IMR-90 (cell line): ENCODE measurements around the gene DPP10. TPM values are rescaled to one million over a fixed set of nuclear protein-coding genes. Genes with fewer than 3 reads are reported as not detected.

Experiments used
- ATAC-seq: fragments of 200-7000 bp; cut with Tn5 transposase; 2 replicates; pipeline ENCODE4 v1.9.1; 2020; ENCODE audit warnings: low read depth, mild to moderate bottlenecking, moderate library complexity
- BruUV-seq: library from RNA; stranded (reverse); fragments of 400-500 nt; replicated peaks from 2 replicates; lab custom pipeline; 2021; lab: Mats Ljungman, UMichigan
- CTCF ChIA-PET: fragments of 300-600 bp; formaldehyde crosslinking; extraction: SDS; loops from one replicate; lab custom pipeline; 2021; ENCODE audit warnings: antibody characterized with exemption; lab: Yijun Ruan, JAX
- POLR2A ChIA-PET: fragments of 300-600 bp; sonication (Branson Sonifier 250); formaldehyde crosslinking; loops from one replicate; lab custom pipeline; 2022; ENCODE audit warnings: antibody characterized with exemption; ENCODE audit not compliant: unreplicated experiment; lab: Charles Lee
- DNase-seq: peaks from one replicate; pipeline ENCODE4 v3.0.0; 2013
- H2AFZ ChIP-seq: replicated peaks from 2 replicates; pipeline ENCODE3; 2013; ENCODE audit warnings: low read length, mild to moderate bottlenecking; ENCODE audit not compliant: poor library complexity
- H2AK5ac ChIP-seq: 2 replicates; pipeline ENCODE4 v1.6.1; 2013; ENCODE audit warnings: low read depth, low read length, inconsistent platforms
- H2AK9ac ChIP-seq: replicated peaks from 2 replicates; pipeline ENCODE3; 2013; ENCODE audit warnings: mild to moderate bottlenecking, low read depth, low read length, moderate library complexity; ENCODE audit not compliant: poor library complexity
- H2BK120ac ChIP-seq: 2 replicates; pipeline ENCODE4 v1.6.1; 2013; ENCODE audit warnings: low read depth, low read length, inconsistent platforms
- H2BK15ac ChIP-seq: 3 replicates; pipeline ENCODE4 v1.6.1; 2013; ENCODE audit warnings: low read depth, low read length, inconsistent platforms
- H2BK20ac ChIP-seq: 2 replicates; pipeline ENCODE4 v1.6.1; 2013; ENCODE audit warnings: low read depth, mild to moderate bottlenecking, inconsistent platforms, low read length, moderate library complexity
- H2BK5ac ChIP-seq: 2 replicates; pipeline ENCODE4 v1.6.1; 2013; ENCODE audit warnings: mild to moderate bottlenecking, low read depth, low read length, inconsistent platforms; ENCODE audit not compliant: poor library complexity, severe bottlenecking
- H3K14ac ChIP-seq: replicated peaks from 2 replicates; pipeline ENCODE4 v1.6.1; 2013; ENCODE audit warnings: low read depth, low read length, inconsistent platforms
- H3K18ac ChIP-seq: 2 replicates; pipeline ENCODE4 v1.6.1; 2013; ENCODE audit warnings: low read depth, low read length, control low read depth
- H3K23ac ChIP-seq: 2 replicates; pipeline ENCODE4 v1.6.1; 2013; ENCODE audit warnings: low read depth, low read length, inconsistent platforms
- H3K27ac ChIP-seq: 2 replicates; pipeline ENCODE4 v1.5.1; 2013; ENCODE audit warnings: mild to moderate bottlenecking, control low read depth, low read length; ENCODE audit not compliant: insufficient read depth
- H3K27me3 ChIP-seq: 2 replicates; pipeline ENCODE4 v1.6.1; 2013; ENCODE audit warnings: low read length; ENCODE audit not compliant: control insufficient read depth, insufficient read depth
- H3K36me3 ChIP-seq: 2 replicates; pipeline ENCODE4 v1.6.1; 2013; ENCODE audit warnings: low read length, mixed read lengths; ENCODE audit not compliant: control insufficient read depth, insufficient read depth
- H3K4ac ChIP-seq: 2 replicates; pipeline ENCODE4 v1.6.1; 2013; ENCODE audit warnings: low read depth, low read length, inconsistent platforms
- H3K4me1 ChIP-seq: 2 replicates; pipeline ENCODE4 v1.6.1; 2013; ENCODE audit warnings: low read length, mixed read lengths; ENCODE audit not compliant: control insufficient read depth, insufficient read depth
- H3K4me2 ChIP-seq: 2 replicates; pipeline ENCODE4 v1.6.1; 2013; ENCODE audit warnings: low read depth, mild to moderate bottlenecking, control low read depth, low read length, moderate library complexity
- H3K4me3 ChIP-seq: 2 replicates; pipeline ENCODE4 v1.5.1; 2013; ENCODE audit warnings: low read depth, mild to moderate bottlenecking, control low read depth, low read length, moderate library complexity; ENCODE audit not compliant: insufficient read depth
- H3K56ac ChIP-seq: 2 replicates; pipeline ENCODE4 v1.6.1; 2013; ENCODE audit warnings: low read length, inconsistent platforms; ENCODE audit not compliant: insufficient read depth; ENCODE audit errors: extremely low read depth
- H3K79me1 ChIP-seq, 2 experiments: 2 replicates each; pipeline ENCODE4 v1.6.1; 2013; ENCODE audit warnings: low read length in 2 of 2, inconsistent platforms in 1 of 2, low read depth in 1 of 2
- H3K9ac ChIP-seq: 2 replicates; pipeline ENCODE4 v1.6.1; 2013; ENCODE audit warnings: low read depth, low read length, control low read depth
- H3K9me1 ChIP-seq: 2 replicates; pipeline ENCODE4 v1.6.1; 2013; ENCODE audit warnings: low read length, inconsistent platforms; ENCODE audit not compliant: insufficient read depth
- H3K9me3 ChIP-seq: 2 replicates; pipeline ENCODE4 v1.6.1; 2013; ENCODE audit warnings: low read length; ENCODE audit not compliant: control insufficient read depth, insufficient read depth
- H4K20me1 ChIP-seq: 2 replicates; pipeline ENCODE4 v1.6.1; 2013; ENCODE audit warnings: low read length, inconsistent platforms; ENCODE audit not compliant: insufficient read depth
- H4K5ac ChIP-seq: 2 replicates; pipeline ENCODE4 v1.6.1; 2013; ENCODE audit warnings: mild to moderate bottlenecking, low read depth, low read length, control low read depth
- H4K8ac ChIP-seq, 2 experiments: 2 replicates each; pipeline ENCODE4 v1.6.1; 2013; ENCODE audit warnings: low read depth in 2 of 2, low read length in 2 of 2, control low read depth in 1 of 2, inconsistent platforms in 1 of 2
- H4K91ac ChIP-seq: 2 replicates; pipeline ENCODE4 v1.6.1; 2013; ENCODE audit warnings: low read depth, low read length, inconsistent platforms; ENCODE audit not compliant: insufficient read depth
- MAFK ChIP-seq: IDR thresholded peaks from 2 replicates; pipeline ENCODE4 v1.6.1; 2012; ENCODE audit warnings: low read depth, low read length, improper control_type of control experiment
- MXI1 ChIP-seq: IDR thresholded peaks from 2 replicates; pipeline ENCODE4 v1.6.1; 2012; ENCODE audit warnings: low read depth, mild to moderate bottlenecking, low read length, moderate library complexity, borderline replicate concordance
- WGBS, 2 experiments: methylation state at CpG; one replicate each; pipeline versions ENCODE4 v1.1.5 to v1.1.7; 2013; ENCODE audit warnings: missing lambda C conversion rate in 2 of 2; ENCODE audit not compliant: insufficient read length in 1 of 2; ENCODE audit errors: extremely low coverage in 2 of 2; 5-methylcytosine and 5-hydroxymethylcytosine counted together
- dilution Hi-C: fragments of 300-500 bp; cut with HindIII; formaldehyde crosslinking; loops from one replicate; pipeline ENCODE4 v1.14.3; 2018; ENCODE audit warnings: low sequenced_read_pairs; ENCODE audit not compliant: unreplicated experiment
- in situ Hi-C: fragments of 300-500 bp; cut with MboI; formaldehyde crosslinking; loops from 3 replicates; pipeline ENCODE4 v1.14.3; 2019; ENCODE audit warnings: low sequenced_read_pairs, inconsistent platforms, mixed read lengths
- intact Hi-C: fragments of 100-400 bp; cut with micrococcal nuclease; formaldehyde crosslinking; loops from 2 replicates; pipeline ENCODE4 v1.10.0; 2022
- polyA plus RNA-seq, 3 experiments: library from polyadenylated mRNA; depleted of rRNA; stranded (reverse); fragments of >200 nt; gene quantifications; 2 replicates each; pipeline ENCODE4 v1.2.3, GENCODE V29; 2012; ENCODE audit warnings: low replicate concordance in 1 of 3
- total RNA-seq: library from RNA; depleted of rRNA; stranded (reverse); fragments of >200 nt; gene quantifications from 2 replicates; pipeline ENCODE4 v1.2.3, GENCODE V29; 2012

DPP10 gene
- total and polyA plus RNA-seq, 2 of the 4 experiments (the other 2 are of a cell fraction) = not detected

DNA sequence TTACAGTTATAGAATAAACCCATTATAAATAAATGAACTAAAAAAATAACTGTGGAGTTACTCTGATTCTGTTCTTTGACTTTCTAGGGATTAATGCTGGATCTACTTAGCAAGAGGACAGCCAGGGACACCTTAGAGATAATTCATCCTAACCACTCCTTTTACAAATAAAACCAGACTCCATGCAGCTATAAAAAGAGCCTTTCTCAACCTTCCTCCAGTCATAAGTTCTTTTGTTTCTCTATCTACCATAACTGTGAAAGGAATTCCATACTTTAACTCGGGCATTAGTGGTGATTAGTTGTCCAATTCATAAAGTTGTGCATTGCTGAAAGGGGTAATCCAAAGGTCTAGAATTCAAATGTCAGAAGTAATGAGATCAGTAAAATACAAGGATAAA lies 682.4 kb downstream of the DPP10 start:
- H3K14ac ChIP-seq = no peak overlapping the region
- no peak overlapping the region for H3K18ac ChIP-seq
- no peak overlapping the region for H2BK5ac ChIP-seq
- no peak overlapping the region for H2AK9ac ChIP-seq
- in situ Hi-C loops = no loop called here
- no peak overlapping the region for H2AK5ac ChIP-seq
- no TSS peak for BruUV-seq
- H2BK120ac ChIP-seq = no peak overlapping the region
- no peaks in the 10 kb centered on the region for H4K20me1 ChIP-seq
- H3K27ac ChIP-seq = no peak overlapping the region
- dilution Hi-C loops = no loop called here
- DNase-seq (no peak), ATAC-seq (no peak)
- no peaks in the 10 kb centered on the region for H3K79me1 ChIP-seq
- intact Hi-C loops = no loop called here
- TF ChIP-seq MXI1 = no peak
- no peak for TF ChIP-seq MAFK
- H4K8ac ChIP-seq = no peak overlapping the region
- H3K23ac ChIP-seq = no peak overlapping the region
- peaks cover 3% of the 10 kb centered on the region for H3K9me3 ChIP-seq
- no peaks in the 10 kb centered on the region for H3K4me1 ChIP-seq
- WGBS, 2 experiments = no CpG with 5 or more reads among the region's 1 CpG
- no peaks in the 10 kb centered on the region for H3K9me1 ChIP-seq
- H2AFZ ChIP-seq = no peak overlapping the region
- no peak overlapping the region for H2BK20ac ChIP-seq
- H3K4ac ChIP-seq = no peak overlapping the region
- no peaks in the 10 kb centered on the region for H3K27me3 ChIP-seq
- POLR2A ChIA-PET = no interaction called here
- H3K56ac ChIP-seq = no peak overlapping the region
- no peak overlapping the region for H2BK15ac ChIP-seq
- H4K5ac ChIP-seq = no peak overlapping the region
- no peak overlapping the region for H4K91ac ChIP-seq
- no peaks in the 10 kb centered on the region for H3K36me3 ChIP-seq
- no peak overlapping the region for H3K9ac ChIP-seq
- CTCF ChIA-PET = no interaction called here
- no peak overlapping the region for H3K4me2 ChIP-seq
- H3K4me3 ChIP-seq = no peak overlapping the region
